ENCODE measurements around the gene NRIP3. TPM values are rescaled to one million over a fixed set of nuclear protein-coding genes. Genes with fewer than 3 reads are reported as not detected.
"Not testable (repeated sequence)": the region's sequence is repeated elsewhere in the genome, so short reads cannot be mapped to it uniquely, and the experiment has no call there.

The NRIP3 gene
- total and polyA plus RNA-seq, 8 donors: 1.1 to 4.8 (median 2.7) TPM

DNA sequence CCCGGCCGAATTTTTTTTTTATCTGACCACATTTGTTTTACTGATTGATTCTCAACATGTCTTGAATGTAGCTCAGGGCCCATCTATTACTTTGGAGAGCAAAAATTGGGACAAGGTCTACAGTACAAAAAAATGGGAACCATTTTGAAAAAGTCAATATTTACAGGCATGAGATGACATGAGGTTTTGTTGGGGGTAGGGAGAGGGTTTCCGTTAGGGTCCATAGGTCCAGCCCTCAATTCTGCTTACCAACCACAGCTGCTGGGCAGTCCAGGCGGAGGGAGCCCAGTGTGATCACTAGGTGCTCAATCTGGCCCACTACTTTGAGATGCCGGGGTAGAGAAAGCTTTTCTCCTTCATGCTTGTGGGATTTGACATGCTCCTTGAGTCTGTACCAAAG lies 18.3 kb downstream of the NRIP3 start:
- no peaks in the 10 kb centered on the region for H3K36me3 ChIP-seq
- no peak overlapping the region for H3K27ac ChIP-seq
- H3K27me3 ChIP-seq: no peaks in the 10 kb centered on the region
- peaks cover 0 to 2% of the 10 kb centered on the region in 2 donors for H3K4me1 ChIP-seq
- DNase-seq (no peak), ATAC-seq (no peak)
- no peaks in the 10 kb centered on the region for H3K9me3 ChIP-seq
- no peak overlapping the region for H3K4me3 ChIP-seq
- intact Hi-C loops (cut with DNase I): no loop called here
- TF ChIP-seq, protein P1, sequence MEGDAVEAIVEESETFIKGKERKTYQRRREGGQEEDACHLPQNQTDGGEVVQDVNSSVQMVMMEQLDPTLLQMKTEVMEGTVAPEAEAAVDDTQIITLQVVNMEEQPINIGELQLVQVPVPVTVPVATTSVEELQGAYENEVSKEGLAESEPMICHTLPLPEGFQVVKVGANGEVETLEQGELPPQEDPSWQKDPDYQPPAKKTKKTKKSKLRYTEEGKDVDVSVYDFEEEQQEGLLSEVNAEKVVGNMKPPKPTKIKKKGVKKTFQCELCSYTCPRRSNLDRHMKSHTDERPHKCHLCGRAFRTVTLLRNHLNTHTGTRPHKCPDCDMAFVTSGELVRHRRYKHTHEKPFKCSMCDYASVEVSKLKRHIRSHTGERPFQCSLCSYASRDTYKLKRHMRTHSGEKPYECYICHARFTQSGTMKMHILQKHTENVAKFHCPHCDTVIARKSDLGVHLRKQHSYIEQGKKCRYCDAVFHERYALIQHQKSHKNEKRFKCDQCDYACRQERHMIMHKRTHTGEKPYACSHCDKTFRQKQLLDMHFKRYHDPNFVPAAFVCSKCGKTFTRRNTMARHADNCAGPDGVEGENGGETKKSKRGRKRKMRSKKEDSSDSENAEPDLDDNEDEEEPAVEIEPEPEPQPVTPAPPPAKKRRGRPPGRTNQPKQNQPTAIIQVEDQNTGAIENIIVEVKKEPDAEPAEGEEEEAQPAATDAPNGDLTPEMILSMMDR (IDR thresholded peaks at IDR 0.05): no peak

DNA sequence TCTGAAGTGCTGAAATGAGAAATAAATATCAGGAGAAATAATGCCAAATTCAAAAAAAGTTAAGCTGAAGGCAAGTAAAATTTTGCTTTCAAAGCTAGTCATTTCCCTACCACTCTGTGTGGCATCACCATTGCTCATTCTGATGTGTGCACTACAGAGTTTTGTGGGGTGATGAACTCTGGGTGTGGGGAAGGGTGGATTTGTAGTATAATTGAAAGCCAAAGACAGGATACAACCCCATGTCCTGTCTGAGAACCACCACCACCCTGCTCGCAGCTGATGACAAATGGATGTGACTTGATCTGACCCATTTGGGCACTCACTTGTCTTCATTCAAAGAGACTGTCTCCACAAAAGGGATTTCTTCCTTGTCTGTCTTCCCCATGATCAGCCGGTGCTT lies 20.2 kb downstream of the NRIP3 start:
- no peak overlapping the region for H3K27ac ChIP-seq
- H3K36me3 ChIP-seq: no peaks in the 10 kb centered on the region
- H3K4me3 ChIP-seq: no peak overlapping the region
- intact Hi-C loops (cut with DNase I): no loop called here
- H3K27me3 ChIP-seq: no peaks in the 10 kb centered on the region
- TF ChIP-seq, protein P1 (IDR thresholded peaks at IDR 0.05): no peak
- no peaks in the 10 kb centered on the region for H3K4me1 ChIP-seq
- ATAC-seq: no peak
- DNase-seq: no peak
- H3K9me3 ChIP-seq: no peaks in the 10 kb centered on the region

DNA sequence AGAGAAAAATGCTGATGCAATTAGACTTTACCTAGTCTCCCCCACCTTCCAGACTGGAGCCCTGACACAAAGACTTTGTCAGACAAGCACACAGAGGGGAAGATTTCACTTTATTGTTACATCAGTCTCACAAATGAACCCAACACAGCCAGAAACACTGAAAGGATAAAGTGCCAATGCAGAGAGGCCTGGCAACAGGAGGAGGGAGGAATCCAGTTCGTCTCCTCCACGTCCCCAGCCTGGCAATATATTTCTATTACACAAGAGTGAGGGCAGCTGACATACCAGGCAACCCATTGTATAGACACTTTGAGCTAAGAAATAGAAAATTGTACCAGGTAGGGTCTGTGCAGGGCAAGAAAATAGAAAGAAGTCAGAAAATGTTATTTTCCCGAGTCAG lies 23.3 kb downstream of the NRIP3 start:
- Histone ChIP-seq H3K27ac (no peak overlapping the region), H3K4me1 (no peaks in the 10 kb centered on the region), H3K9me3 (no peaks in the 10 kb centered on the region), H3K4me3 (no peak overlapping the region), H3K36me3 (no peaks in the 10 kb centered on the region), H3K27me3 (no peaks in the 10 kb centered on the region)
- TF ChIP-seq, protein P1 (IDR thresholded peaks at IDR 0.05): no peak
- ATAC-seq (no peak), DNase-seq (no peak)
- intact Hi-C loops (cut with DNase I): no loop called here

DNA sequence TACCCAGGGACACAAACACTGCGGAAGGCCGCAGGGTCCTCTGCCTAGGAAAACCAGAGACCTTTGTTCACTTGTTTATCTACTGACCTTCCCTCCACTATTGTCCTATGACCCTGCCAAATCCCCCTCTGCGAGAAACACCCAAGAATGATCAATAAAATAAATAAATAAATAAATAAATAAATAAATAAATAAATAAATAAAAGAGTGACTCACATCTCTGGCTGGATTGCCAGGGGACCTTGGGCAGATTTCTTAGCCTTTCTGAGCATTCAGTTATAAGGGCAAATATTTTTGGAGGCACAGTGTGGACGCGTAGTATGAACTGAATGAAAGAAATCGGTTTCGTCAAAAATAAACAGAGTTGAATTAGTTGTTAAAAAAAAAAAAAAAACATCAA lies 24.4 kb downstream of the NRIP3 start:
- H3K27ac ChIP-seq; H3K36me3 ChIP-seq; H3K27me3 ChIP-seq; H3K4me1 ChIP-seq; ATAC-seq; intact Hi-C loops (cut with DNase I); H3K9me3 ChIP-seq; DNase-seq; H3K4me3 ChIP-seq: not testable (repeated sequence)

DNA sequence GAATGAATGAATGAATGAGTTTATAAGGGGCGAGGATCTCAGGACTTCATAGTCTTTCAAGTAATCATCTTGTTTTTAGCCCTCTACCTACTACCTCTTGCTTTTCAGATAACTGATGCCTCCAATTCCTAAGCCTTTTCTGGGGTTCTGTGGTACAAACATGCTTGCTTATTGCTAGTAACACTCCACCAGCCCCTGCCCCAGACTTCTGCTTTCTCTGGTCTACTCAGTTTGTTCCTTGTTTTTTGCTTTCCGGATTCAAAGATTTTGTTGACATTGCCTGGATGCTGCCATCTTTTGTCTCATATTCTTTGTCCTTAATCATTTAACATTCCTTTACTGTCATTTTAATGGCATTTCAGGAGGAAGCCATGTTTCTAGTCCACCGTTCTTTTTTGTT lies 30.7 kb downstream of the NRIP3 start:
- ATAC-seq (no peak), DNase-seq (no peak)
- Histone ChIP-seq H3K4me3 (no peak overlapping the region), H3K4me1 (no peaks in the 10 kb centered on the region), H3K36me3 (no peaks in the 10 kb centered on the region), H3K9me3 (no peaks in the 10 kb centered on the region), H3K27ac (no peak overlapping the region), H3K27me3 (no peaks in the 10 kb centered on the region)
- TF ChIP-seq, protein P1 (IDR thresholded peaks at IDR 0.05): no peak
- intact Hi-C loops (cut with DNase I): no loop called here

DNA sequence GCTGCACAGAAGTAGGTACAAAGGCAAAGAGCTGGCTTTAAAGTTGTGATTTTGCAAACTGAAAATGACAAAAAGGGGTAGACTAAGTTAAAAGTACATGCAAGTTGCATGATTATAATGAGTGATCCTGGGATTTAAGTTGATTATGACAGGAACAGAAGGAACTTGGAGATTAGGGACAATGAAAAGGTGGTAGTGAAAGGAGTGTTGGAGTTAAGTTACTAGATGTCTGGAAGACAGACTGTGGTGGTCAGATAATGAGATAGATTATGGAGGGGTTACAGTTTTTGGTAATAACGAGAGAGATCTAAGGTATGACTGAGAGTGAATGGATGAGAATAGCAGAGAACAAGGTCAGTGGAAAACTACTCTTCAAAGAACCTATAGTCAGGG lies 31.9 kb downstream of the NRIP3 start:
- TF ChIP-seq, protein P1 (IDR thresholded peaks at IDR 0.05): no peak
- H3K4me1 ChIP-seq: no peaks in the 10 kb centered on the region
- no peaks in the 10 kb centered on the region for H3K27me3 ChIP-seq
- H3K36me3 ChIP-seq: no peaks in the 10 kb centered on the region
- DNase-seq: no peak
- ATAC-seq: no peak
- no peaks in the 10 kb centered on the region for H3K9me3 ChIP-seq
- H3K4me3 ChIP-seq: no peak overlapping the region
- intact Hi-C loops (cut with DNase I): no loop called here
- H3K27ac ChIP-seq: no peak overlapping the region
